Mesendoderm (in vitro differentiated cells): ENCODE measurements around the gene GPR61.

Source experiments
- DNase-seq: peaks from one replicate; pipeline ENCODE4 v3.0.0; 2013
- H2AK5ac ChIP-seq: 2 replicates; pipeline ENCODE4 v1.6.1; 2013; ENCODE audit warnings: low read length, inconsistent platforms
- H2BK120ac ChIP-seq: 2 replicates; pipeline ENCODE4 v1.6.1; 2013; ENCODE audit warnings: low read depth, mild to moderate bottlenecking, low read length, moderate library complexity, mixed read lengths
- H2BK15ac ChIP-seq: replicated peaks from 2 replicates; pipeline ENCODE4 v1.6.1; 2013; ENCODE audit warnings: low read depth, mild to moderate bottlenecking, moderate library complexity
- H2BK5ac ChIP-seq: 2 replicates; pipeline ENCODE4 v1.6.1; 2013; ENCODE audit warnings: low read length, inconsistent platforms
- H3K18ac ChIP-seq: 2 replicates; pipeline ENCODE4 v1.6.1; 2013; ENCODE audit warnings: mild to moderate bottlenecking, low read length, mixed read lengths
- H3K23ac ChIP-seq: one replicate; pipeline ENCODE4 v1.6.1; 2013; ENCODE audit warnings: low read length
- H3K27ac ChIP-seq: 2 replicates; pipeline ENCODE4 v1.5.1; 2013; ENCODE audit warnings: low read depth, mild to moderate bottlenecking, inconsistent platforms, low read length, moderate library complexity
- H3K27me3 ChIP-seq: 2 replicates; pipeline ENCODE4 v1.6.1; 2013; ENCODE audit warnings: low read length, control low read depth, mild to moderate bottlenecking, inconsistent platforms; ENCODE audit not compliant: insufficient read depth, poor library complexity
- H3K36me3 ChIP-seq: 2 replicates; pipeline ENCODE4 v1.6.1; 2013; ENCODE audit warnings: low read length, inconsistent platforms; ENCODE audit not compliant: control insufficient read depth, insufficient read depth
- H3K4ac ChIP-seq: one replicate; pipeline ENCODE4 v1.6.1; 2013; ENCODE audit warnings: low read depth, mild to moderate bottlenecking, low read length, moderate library complexity
- H3K4me1 ChIP-seq: 2 replicates; pipeline ENCODE4 v1.6.1; 2013; ENCODE audit warnings: low read depth, low read length, inconsistent platforms; ENCODE audit not compliant: control insufficient read depth
- H3K4me2 ChIP-seq: 2 replicates; pipeline ENCODE4 v1.6.1; 2013; ENCODE audit warnings: low read length
- H3K4me3 ChIP-seq: 2 replicates; pipeline ENCODE4 v1.5.1; 2013; ENCODE audit warnings: mild to moderate bottlenecking, low read length
- H3K56ac ChIP-seq: one replicate; pipeline ENCODE4 v1.6.1; 2013; ENCODE audit warnings: low read length
- H3K79me1 ChIP-seq: 2 replicates; pipeline ENCODE4 v1.6.1; 2013; ENCODE audit warnings: low read length, inconsistent platforms
- H3K79me2 ChIP-seq: 2 replicates; pipeline ENCODE4 v1.6.1; 2013; ENCODE audit warnings: mild to moderate bottlenecking, low read length; ENCODE audit not compliant: control insufficient read depth, insufficient read depth
- H3K9ac ChIP-seq: 2 replicates; pipeline ENCODE4 v1.6.1; 2013; ENCODE audit warnings: low read length, inconsistent platforms
- H4K5ac ChIP-seq: one replicate; pipeline ENCODE4 v1.6.1; 2013; ENCODE audit warnings: low read length
- H4K8ac ChIP-seq: one replicate; pipeline ENCODE4 v1.6.1; 2013; ENCODE audit warnings: low read depth, mild to moderate bottlenecking, control low read depth, low read length, moderate library complexity
- WGBS: extraction: QIAGEN DNeasy Blood & Tissue Kit; methylation state at CpG from one replicate; pipeline ENCODE4 v1.1.7; 2013; ENCODE audit warnings: low lambda C conversion rate, missing lambda C conversion rate; ENCODE audit not compliant: insufficient coverage; ENCODE audit errors: extremely low coverage; 5-methylcytosine and 5-hydroxymethylcytosine counted together

The GPR61 gene

GRCh38 chr1:109547463-109548320 is 8.0 kb downstream of the GPR61 start:
- no peak overlapping the region for H3K23ac ChIP-seq
- peak overlapping the region; percentile 67 for H3K4me3 ChIP-seq
- H2BK15ac ChIP-seq, result no peak overlapping the region
- peak overlapping the region; percentile 78 for H3K9ac ChIP-seq
- peaks cover 33% of the 10 kb centered on the region for H3K79me2 ChIP-seq
- peak overlapping the region; percentile 83 for H3K56ac ChIP-seq
- H3K4me2 ChIP-seq, result peak overlapping the region; percentile 79
- H3K18ac ChIP-seq, result no peak overlapping the region
- H2BK5ac ChIP-seq, result no peak overlapping the region
- no peaks in the 10 kb centered on the region for H3K27me3 ChIP-seq
- peak overlapping the region; percentile 79 for H3K4ac ChIP-seq
- no CpG with 5 or more reads among the region's 22 CpGs for WGBS
- no peak overlapping the region for H2BK120ac ChIP-seq
- H3K27ac ChIP-seq, result peak overlapping the region; percentile 27
- H3K4me1 ChIP-seq, result no peaks in the 10 kb centered on the region
- peaks cover 2% of the 10 kb centered on the region for H3K79me1 ChIP-seq
- H4K8ac ChIP-seq, result no peak overlapping the region
- H4K5ac ChIP-seq, result no peak overlapping the region
- no peak overlapping the region for H2AK5ac ChIP-seq
- no peaks in the 10 kb centered on the region for H3K36me3 ChIP-seq
- peak; percentile 63 for DNase-seq

- Histone ChIP-seq H2BK5ac (peak within 1 kb of the TSS; percentile 92), H3K18ac (no peak within 1 kb of the TSS), H2AK5ac (no peak within 1 kb of the TSS), H3K23ac (no peak within 1 kb of the TSS), H3K79me1 (peaks cover 2% of the 10 kb centered on the region), H3K4me1 (no peaks in the 10 kb centered on the region), H3K79me2 (peaks cover 36% of the 10 kb centered on the region), H3K4me3 (peak within 1 kb of the TSS; percentile 94), H3K9ac (peak within 1 kb of the TSS; percentile 90), H4K8ac (no peak within 1 kb of the TSS), H3K36me3 (no peaks in the 10 kb centered on the region), H3K4me2 (peak within 1 kb of the TSS; percentile 79), H4K5ac (no peak within 1 kb of the TSS), H2BK120ac (no peak within 1 kb of the TSS), H3K56ac (peak within 1 kb of the TSS; percentile 100), H3K27ac (peak within 1 kb of the TSS; percentile 52), H3K27me3 (no peaks in the 10 kb centered on the region), H2BK15ac (no peak within 1 kb of the TSS), H3K4ac (peak within 1 kb of the TSS; percentile 79)
- no CpG with 5 or more reads among the region's 68 CpGs for WGBS
- peak; percentile 98 for DNase-seq
These were observed 8.9 kb downstream of the GPR61 start, which contains the start of gene GNAI3 for GRCh38 chr1:109548321-109549267. GNAI3 (plus strand) TSS chr1:109548615; CDS start chr1:109548721, 106 bp downstream.

GRCh38 chr1:109556563-109556962 is 16.9 kb downstream of the GPR61 start:
- H4K5ac ChIP-seq, result no peak overlapping the region
- H2BK15ac ChIP-seq, result no peak overlapping the region
- no peak overlapping the region for H2BK5ac ChIP-seq
- H4K8ac ChIP-seq, result no peak overlapping the region
- no peak overlapping the region for H2AK5ac ChIP-seq
- no peak overlapping the region for H3K56ac ChIP-seq
- no peak for DNase-seq
- H3K4me2 ChIP-seq, result no peak overlapping the region
- no peak overlapping the region for H3K23ac ChIP-seq
- H3K4me3 ChIP-seq, result no peak overlapping the region
- H2BK120ac ChIP-seq, result no peak overlapping the region
- no peak overlapping the region for H3K18ac ChIP-seq
- no peaks in the 10 kb centered on the region for H3K27me3 ChIP-seq
- no peaks in the 10 kb centered on the region for H3K4me1 ChIP-seq
- no peak overlapping the region for H3K4ac ChIP-seq
- no peaks in the 10 kb centered on the region for H3K36me3 ChIP-seq
- no peak overlapping the region for H3K9ac ChIP-seq
- H3K79me2 ChIP-seq, result peaks cover 65% of the 10 kb centered on the region
- no CpG with 5 or more reads among the region's 2 CpGs for WGBS
- H3K27ac ChIP-seq, result no peak overlapping the region
- peaks cover 2% of the 10 kb centered on the region for H3K79me1 ChIP-seq

- no peaks in the 10 kb centered on the region for H3K36me3 ChIP-seq
These were observed 17.8 kb downstream of the GPR61 start for GRCh38 chr1:109557520-109557919.

GRCh38 chr1:109559995-109560394 is 20.3 kb downstream of the GPR61 start:
- H4K8ac ChIP-seq, result no peak overlapping the region
- H3K36me3 ChIP-seq, result no peaks in the 10 kb centered on the region
- H3K79me2 ChIP-seq, result peaks cover 61% of the 10 kb centered on the region
- no peak overlapping the region for H3K56ac ChIP-seq
- H3K4me1 ChIP-seq, result peaks cover 3% of the 10 kb centered on the region
- H3K23ac ChIP-seq, result no peak overlapping the region
- H3K27me3 ChIP-seq, result no peaks in the 10 kb centered on the region
- no peak overlapping the region for H3K4ac ChIP-seq
- no peak overlapping the region for H2BK5ac ChIP-seq
- no peak overlapping the region for H3K27ac ChIP-seq
- H3K18ac ChIP-seq, result no peak overlapping the region
- no peak overlapping the region for H2AK5ac ChIP-seq
- H3K4me2 ChIP-seq, result no peak overlapping the region
- DNase-seq, result no peak
- no peak overlapping the region for H3K4me3 ChIP-seq
- H4K5ac ChIP-seq, result no peak overlapping the region
- H2BK15ac ChIP-seq, result no peak overlapping the region
- H3K79me1 ChIP-seq, result peaks cover 2% of the 10 kb centered on the region
- no peak overlapping the region for H2BK120ac ChIP-seq
- no peak overlapping the region for H3K9ac ChIP-seq

More at GRCh38 chr1:109557520-109557919, 17.8 kb downstream of the GPR61 start:
- peaks cover 65% of the 10 kb centered on the region for H3K79me2 ChIP-seq
- no peak overlapping the region for H3K4me3 ChIP-seq
- H2BK120ac ChIP-seq, result no peak overlapping the region
- no peak overlapping the region for H2BK15ac ChIP-seq
- H3K23ac ChIP-seq, result no peak overlapping the region
- H3K4me1 ChIP-seq, result no peaks in the 10 kb centered on the region
- no peak overlapping the region for H4K5ac ChIP-seq
- H3K18ac ChIP-seq, result no peak overlapping the region
- WGBS, result no CpG with 5 or more reads among the region's 5 CpGs
- no peak overlapping the region for H2BK5ac ChIP-seq
- H3K9ac ChIP-seq, result no peak overlapping the region
- H3K4me2 ChIP-seq, result no peak overlapping the region
- no peak overlapping the region for H3K56ac ChIP-seq
- H4K8ac ChIP-seq, result no peak overlapping the region
- H3K79me1 ChIP-seq, result peaks cover 2% of the 10 kb centered on the region
- no peak overlapping the region for H3K4ac ChIP-seq
- H3K27ac ChIP-seq, result no peak overlapping the region
- H2AK5ac ChIP-seq, result no peak overlapping the region
- H3K27me3 ChIP-seq, result no peaks in the 10 kb centered on the region
- DNase-seq, result no peak
